ENCODE results near the gene COX19. TPM values are rescaled to one million over a fixed set of nuclear protein-coding genes. Genes with fewer than 3 reads are reported as not detected.
"Not testable (repeated sequence)": the region's sequence is repeated elsewhere in the genome, so short reads cannot be mapped to it uniquely, and the experiment has no call there.

COX19 gene
- polyA plus RNA-seq, 1 donor: 16.9 TPM

DNA sequence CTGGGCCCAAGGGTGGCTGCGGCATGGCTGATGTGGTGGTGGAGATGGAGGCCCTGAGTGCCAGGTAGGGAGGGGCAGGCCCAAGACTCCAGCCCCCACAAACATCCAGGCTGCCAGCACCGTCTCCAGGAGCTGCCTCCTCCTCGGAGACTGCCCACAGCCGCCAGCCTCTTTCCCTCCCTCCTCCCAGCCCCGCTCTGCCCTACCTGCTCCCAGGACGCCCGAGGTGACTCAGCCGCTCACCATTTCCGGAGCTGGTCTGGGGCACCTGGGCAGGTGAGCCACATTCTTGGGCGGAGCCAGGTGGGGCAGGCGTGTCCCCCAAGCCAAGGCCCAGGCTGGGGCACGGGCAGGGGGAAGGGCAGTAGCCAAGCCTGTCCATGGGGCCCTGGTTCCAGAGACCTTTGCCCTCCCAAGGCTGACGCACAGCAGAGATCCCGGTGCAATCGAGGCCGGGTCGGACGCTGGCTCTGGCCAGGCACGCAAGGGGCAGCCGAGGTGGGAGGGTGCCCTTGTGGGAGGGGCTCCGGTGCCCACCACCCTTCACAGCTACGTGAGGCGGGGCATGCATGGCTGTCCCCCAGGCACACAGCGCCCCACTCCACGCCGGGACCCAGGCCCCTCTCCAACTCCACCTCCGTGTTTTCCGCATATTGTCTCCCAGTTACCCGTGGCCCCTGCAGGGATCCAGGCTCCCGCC, 29.6 kb downstream of the COX19 start:
- peak; percentile 59 for DNase-seq

DNA sequence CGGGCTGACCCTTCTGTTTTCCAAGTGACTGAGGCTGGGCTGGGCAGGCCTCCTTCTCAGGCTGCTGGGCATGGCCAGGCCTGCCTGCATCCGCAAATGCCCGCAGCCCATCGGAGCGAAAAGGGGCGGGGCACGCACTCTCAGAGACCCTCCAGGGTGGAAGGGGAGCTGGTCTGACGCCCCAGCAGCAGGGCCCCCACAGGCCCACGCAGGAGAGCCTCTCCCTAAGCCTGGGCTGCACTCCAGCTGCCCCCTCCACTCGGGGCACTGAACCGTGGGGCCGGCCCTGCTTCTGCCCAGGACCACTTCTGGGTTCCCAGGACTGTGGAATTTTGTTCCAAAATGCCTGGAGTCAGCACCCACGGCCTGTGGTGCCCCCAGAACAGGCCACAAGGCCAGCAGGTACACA, 30.2 kb downstream of the COX19 start:
- peak; percentile 54 for DNase-seq

DNA sequence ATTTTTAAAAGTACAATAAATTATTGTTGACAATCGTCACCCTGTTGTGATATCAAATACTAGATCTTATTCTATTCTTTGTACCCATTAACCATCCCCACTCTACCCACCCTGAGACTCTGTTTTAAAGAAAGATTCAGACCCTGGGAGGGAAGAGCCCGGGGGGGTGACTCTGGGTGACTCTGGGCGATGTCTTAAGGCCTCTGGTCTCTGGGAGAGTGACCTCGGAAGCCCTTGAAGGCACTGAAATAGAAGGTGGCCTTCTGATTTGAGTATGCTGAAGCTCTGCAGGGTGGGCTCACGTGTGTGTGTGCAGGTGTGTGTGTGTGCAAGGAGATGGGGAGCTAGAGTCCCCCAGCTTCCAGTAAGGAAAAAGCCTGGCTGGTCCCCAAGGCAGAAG, 30.6 kb downstream of the COX19 start:
- no peak for DNase-seq

GRCh38 chr7:943793-944192, 31.6 kb downstream of the COX19 start:
- DNase-seq: not testable (repeated sequence)

GRCh38 chr7:940599-941408, 34.5 kb downstream of the COX19 start:
- no peak for DNase-seq

DNA sequence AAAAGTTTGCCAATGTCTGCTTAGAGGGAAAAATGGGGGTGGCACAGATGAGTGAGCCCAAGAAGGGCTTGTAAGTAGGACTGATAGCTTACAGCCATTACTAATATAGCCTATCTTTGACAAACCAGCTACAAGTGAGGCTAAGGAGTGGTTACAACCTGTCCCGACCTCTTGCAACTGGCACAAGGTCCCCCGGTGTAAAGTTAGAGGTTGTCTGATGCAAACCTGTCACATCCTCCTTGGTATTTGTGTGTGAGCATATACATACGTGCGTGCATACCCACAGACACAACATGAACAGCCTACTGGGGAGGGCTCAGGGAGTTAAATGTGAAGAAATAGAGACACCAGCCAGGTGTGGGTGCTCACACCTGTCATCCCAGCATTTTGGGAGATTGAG, 35.5 kb downstream of the COX19 start:
- DNase-seq: no peak

GRCh38 chr7:938546-939185, 36.7 kb downstream of the COX19 start:
- DNase-seq: no peak

DNA sequence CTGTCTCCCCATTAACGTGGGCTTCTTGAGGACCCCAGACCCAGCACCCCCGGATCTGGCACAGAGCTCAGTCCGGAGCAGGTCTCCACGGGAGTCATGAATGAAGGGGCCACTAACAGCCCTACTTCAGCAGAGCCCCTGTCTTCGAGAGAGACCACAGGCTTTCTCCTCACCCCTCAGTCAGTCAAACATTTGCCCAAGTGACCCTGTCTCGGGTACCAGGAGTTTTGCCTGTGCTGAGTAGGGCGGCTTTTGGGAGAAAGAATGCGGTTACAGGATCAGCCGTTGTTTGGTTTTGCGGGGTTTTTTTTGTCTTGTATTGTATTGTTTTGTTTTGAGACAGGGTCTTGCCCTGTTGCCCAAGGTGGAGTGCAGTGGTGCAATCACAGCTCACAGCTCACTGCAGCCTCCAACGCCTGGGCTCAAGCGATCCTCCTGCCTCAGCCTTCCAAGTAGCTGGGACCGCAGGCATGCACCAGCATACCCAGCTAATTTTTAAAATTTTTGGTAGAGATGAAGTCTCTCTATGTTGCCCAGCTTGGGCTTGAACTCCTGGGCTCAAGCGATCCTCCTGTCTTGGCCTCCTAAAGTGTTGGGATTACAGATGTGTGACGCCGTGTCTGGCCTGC, 37.4 kb downstream of the COX19 start:
- DNase-seq: no peak

DNA sequence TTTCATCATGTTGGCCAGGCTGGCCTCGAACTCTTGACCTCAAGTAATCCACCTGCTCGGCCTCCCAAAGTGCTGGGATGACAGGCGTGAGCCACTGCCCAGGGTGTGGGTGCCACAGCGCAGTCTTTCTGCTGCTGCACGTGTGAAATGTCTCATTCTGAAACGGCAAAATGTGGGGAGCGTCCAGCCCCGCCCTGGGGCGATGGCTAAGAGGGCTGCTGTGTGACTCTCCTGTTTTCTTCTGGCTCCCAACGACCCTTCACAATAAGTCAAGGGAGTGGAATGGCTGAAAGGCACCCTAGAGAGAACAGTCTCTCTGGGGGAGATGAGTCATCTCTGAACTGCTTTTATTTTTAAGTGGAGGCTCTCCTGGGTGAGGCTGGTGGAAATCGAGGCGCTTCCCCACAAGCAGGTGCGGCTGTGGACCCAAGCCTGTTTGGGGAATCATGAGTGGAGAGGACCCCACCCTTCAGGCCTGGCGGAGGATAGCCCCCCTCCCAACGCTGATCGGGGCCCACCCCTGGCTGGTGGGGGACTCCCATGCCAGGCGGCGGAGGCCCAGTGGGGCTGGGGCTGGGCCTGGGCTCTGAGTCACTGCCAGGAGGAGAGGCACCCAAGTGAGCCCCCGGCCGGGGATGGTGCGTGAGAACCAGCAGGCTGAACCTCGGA, 38.8 kb downstream of the COX19 start:
- DNase-seq: no peak

- no peak for DNase-seq
These were observed 39.4 kb downstream of the COX19 start for GRCh38 chr7:935874-936385.

DNA sequence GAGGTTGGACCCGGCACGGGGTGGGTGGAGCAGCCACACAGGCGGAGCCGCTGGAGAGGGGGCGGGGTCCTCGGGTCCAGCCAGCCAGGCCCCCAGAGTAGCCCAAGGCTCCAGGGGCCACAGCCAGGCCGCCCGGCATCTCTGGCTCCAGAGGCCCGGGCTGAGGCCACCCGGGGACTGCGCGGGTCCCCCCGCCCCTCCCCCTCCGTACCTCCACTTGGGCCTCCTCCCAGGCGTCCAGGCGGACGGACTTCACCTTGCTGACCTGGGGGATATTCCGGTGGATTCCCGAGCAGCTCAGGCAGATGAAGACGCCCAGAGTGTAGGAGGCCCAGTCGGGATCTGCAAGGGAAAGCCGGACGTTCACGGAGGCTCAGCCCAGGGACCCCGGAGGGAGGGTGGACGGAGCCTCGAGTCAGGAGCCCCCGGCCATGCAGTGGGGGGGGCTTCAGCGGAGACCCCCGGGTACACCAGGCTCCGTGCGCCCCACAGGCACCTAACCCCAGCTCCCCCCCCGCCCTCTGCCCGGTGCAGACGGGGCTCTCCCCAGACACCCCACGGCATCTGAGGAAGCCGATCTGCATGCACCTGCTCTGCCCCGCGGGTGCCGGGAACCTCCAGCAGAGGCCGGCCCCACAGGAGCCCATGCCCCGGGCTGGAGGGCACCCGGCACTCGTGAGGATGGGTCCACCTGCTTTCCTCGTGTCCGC, 40.0 kb downstream of the COX19 start:
- DNase-seq: no peak

GRCh38 chr7:934469-935163, 40.7 kb downstream of the COX19 start:
- no peak for DNase-seq

DNA sequence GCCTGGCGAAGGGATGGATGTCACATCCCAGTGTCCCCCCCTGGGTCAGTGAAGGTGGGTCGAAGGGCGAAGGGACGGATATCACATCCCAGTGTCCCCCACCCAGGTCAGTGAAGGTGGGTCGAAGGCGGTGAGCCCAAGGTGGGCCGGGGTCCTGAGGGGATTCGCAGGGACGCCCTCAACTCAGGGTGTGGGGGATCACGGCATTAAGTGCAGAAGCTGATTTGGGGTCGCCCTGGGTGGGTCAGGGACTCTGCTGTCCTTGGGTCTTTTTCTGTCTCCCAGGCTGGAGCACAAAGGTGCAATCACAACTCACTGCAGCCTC, 42.7 kb downstream of the COX19 start:
- no peak for DNase-seq

DNA sequence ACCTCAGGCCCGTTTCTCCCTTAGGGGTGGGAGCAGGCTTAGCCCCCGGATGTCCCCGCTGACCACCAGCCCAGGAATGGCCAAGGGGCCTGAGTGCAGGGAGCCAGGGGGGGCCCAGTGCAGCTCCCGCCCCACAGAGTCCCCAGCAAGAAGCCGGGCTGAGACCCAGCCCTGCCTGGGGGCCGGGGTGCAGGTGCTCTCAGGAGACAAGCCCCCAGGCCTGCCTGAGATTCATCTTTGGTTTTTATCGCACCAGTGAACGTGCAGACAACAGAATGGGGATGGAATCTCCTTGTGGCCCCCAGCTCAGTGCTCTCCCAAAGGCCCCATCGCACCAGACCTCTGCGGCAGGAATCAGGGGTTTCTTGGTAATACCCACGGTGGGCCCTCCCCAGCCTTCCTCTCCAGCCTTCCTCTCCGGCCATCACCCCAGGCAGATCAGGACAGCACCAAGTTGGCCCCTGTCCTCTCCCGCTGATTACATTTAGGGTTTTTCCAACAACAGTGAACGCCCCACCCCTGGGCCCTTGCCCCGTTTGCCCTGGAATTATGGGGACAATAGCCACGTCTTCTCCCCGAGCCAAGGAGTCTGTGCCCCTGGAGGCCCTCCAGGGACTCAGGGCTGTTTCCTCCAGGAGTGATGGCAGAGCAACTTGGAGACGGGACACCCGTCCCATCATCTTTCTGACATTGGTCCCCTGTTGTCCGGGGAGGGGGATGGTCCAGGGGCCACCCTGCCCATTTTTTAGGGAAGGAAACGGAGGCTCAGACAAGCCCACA, 43.3 kb downstream of the COX19 start:
- no peak for DNase-seq

- DNase-seq: no peak
These were observed 44.2 kb downstream of the COX19 start for GRCh38 chr7:930975-931758.

- DNase-seq: no peak
These were observed 46.0 kb downstream of the COX19 start for GRCh38 chr7:929311-929711.

DNA sequence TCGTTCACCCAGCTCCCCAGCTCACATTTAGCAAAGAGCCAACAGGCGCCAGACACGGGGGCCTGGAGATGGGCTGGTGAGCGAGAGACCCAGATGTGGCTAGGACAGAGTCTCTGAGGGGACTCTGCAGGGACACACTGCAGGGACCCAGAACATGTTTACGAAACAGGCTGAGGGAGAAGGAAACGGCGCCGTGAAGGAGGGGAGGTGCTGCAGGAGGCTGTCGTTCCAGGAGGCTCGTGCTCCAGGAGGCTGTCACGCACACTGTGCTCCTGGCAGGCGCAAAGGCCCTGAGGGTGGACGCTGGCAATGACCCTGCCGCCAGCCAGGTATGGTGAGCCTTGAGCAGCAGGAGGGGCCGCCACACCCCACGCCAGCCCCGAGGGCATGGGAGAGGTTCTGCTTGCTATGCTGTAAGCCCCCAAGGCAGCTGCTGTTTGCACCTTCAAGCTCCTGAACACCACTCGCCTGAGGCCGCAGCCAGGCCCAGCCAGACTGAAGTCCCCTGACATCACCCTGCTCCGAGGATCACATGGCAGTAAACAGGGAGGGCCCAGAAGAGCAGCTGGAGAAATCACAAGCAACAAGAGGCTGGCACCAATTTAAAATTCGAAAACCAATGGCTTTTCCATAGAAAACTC, 48.2 kb downstream of the COX19 start:
- DNase-seq: no peak

Data from left kidney (tissue), 2 donors.